Mononuclear cell (primary cell): ENCODE results near the gene LRIG2. TPM values are rescaled to one million over a fixed set of nuclear protein-coding genes. Genes with fewer than 3 reads are reported as not detected.
"Not testable (repeated sequence)": the region's sequence is repeated elsewhere in the genome, so short reads cannot be mapped to it uniquely, and the experiment has no call there.

Experiments
- H3K27me3 ChIP-seq: 2 replicates; pipeline ENCODE4 v1.6.0; 2011; ENCODE audit warnings: low read length, control low read depth; ENCODE audit not compliant: insufficient read depth
- H3K4me1 ChIP-seq: 2 replicates; pipeline ENCODE4 v1.5.1; 2011; ENCODE audit warnings: mild to moderate bottlenecking, low read length, control low read depth; ENCODE audit not compliant: insufficient read depth
- H3K4me3 ChIP-seq: 2 replicates; pipeline ENCODE4 v1.5.1; 2011; ENCODE audit warnings: mild to moderate bottlenecking, low read length, moderate library complexity
- H3K9me3 ChIP-seq: 2 replicates; pipeline ENCODE4 v1.5.1; 2011; ENCODE audit warnings: low read depth, mild to moderate bottlenecking, control low read depth, low read length
- total RNA-seq: library from RNA; depleted of rRNA; stranded (reverse); fragments of >200 nt; gene quantifications from one replicate; pipeline ENCODE4 v1.2.3, GENCODE V29; 2012

LRIG2 gene
- total RNA-seq, 1 donor: 14.3 TPM

DNA sequence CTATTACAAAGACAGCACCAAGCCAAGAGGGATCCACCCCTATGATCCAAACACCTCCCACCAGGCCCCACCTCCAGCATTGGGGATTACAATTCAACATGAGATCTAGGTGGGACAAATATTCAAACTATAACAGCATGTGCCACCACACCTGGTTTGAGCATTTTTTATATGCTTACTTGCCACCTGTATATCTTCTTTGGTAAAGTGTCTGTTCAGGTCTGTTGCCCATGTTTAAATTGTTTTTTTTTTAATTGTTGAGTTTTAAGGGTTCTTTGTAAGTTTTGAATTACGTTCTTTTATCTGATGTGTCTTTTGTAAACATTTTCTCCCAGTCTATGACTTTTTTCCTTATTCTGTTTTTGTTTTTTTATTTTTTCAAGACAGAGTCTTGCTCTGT, 83.4 kb downstream of the LRIG2 start:
- peaks cover 4% of the 10 kb centered on the region for H3K9me3 ChIP-seq
- no peaks in the 10 kb centered on the region for H3K4me1 ChIP-seq

DNA sequence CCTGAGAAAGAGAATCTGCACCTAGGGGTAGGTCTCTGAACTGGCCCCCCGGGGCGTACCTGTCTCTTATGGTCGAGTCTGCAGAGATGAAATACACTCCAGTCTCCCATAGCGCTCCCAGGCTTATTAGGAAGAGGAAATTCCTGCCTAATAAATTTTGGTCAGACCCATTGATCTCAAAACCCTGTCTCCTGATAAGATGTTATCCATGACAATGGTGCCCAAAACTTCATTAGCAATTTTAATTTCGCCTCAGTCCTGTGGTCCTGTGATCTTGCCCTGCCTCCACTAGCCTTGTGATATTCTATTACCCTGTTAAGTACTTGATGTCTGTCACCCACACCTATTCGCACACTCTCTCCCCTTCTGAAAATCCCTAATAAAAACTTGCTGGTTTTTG, 85.7 kb downstream of the LRIG2 start:
- H3K27me3 ChIP-seq, H3K9me3 ChIP-seq: not testable (repeated sequence)

More for the DNA sequence above, 83.4 kb downstream of the LRIG2 start:
- Histone ChIP-seq H3K4me3 (no peak overlapping the region), H3K27me3 (peaks cover 4% of the 10 kb centered on the region)

DNA sequence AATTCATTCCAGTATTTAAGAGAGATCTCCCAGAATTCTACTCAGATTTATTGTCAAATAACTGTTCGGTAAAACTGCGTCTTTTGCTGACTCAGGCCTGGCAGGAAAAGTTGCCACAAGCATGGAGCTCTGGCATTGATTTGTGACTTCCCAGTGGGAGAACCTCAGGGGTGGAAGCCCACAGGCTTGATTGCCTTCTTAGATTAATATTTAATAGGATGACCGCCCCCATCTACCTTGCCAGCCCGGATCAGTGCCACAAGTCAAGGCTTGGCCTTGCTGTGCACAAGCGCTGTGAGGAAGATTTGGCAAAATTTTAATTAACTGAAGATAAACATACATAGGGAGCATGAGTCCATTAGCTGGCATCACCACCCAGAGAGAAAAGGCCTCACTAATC, 93.5 kb downstream of the LRIG2 start:
- H3K4me3 ChIP-seq: no peak overlapping the region
- H3K27me3 ChIP-seq: no peaks in the 10 kb centered on the region
- no peaks in the 10 kb centered on the region for H3K9me3 ChIP-seq
- no peaks in the 10 kb centered on the region for H3K4me1 ChIP-seq

More for the DNA sequence above, 85.7 kb downstream of the LRIG2 start:
- H3K4me3 ChIP-seq, H3K4me1 ChIP-seq: not testable (repeated sequence)

DNA sequence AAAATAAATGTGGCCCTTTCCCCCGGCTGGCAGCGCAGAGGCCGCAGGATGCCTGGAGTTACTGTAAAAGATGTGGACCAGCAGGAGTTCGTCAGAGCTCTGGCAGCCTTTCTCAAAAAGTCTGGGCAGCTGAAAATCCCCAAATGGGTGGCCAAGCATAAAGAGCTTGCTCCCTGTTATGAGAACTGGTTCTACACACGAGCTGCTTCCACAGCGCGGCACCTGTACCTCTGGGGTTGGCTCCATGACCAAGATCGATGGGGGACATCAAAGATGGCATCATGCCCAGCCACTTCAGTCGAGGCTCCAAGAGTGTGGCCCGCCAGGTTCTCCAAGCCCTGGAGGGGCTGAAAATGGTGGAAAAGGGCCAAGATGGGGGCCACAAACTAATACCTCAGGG, 95.9 kb downstream of the LRIG2 start:
- Histone ChIP-seq H3K4me1 (no peaks in the 10 kb centered on the region), H3K9me3 (peaks cover 7% of the 10 kb centered on the region), H3K27me3 (no peaks in the 10 kb centered on the region), H3K4me3 (no peak overlapping the region)

DNA sequence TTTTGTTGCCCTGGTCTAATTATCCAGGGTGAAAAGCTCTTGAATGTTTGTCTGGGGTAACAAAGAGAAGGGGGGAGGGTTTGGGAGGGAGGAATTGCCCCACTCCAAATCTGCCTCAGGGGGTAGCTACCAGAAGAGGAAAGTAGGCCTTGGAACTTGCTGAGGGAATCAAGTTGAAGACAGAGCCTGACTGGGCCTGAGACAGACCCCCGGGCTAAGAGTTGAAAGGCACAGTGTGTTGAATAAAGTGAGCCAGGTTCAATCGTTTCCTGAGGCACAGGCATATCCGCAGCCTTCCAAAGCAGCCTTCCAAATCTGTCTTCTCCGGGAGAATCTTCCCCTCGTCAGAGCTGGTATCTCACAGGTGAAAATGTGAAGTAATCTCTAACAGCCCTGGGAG, 96.6 kb downstream of the LRIG2 start:
- no peak overlapping the region for H3K4me3 ChIP-seq
- no peaks in the 10 kb centered on the region for H3K4me1 ChIP-seq
- H3K27me3 ChIP-seq: no peaks in the 10 kb centered on the region
- peaks cover 7% of the 10 kb centered on the region for H3K9me3 ChIP-seq

DNA sequence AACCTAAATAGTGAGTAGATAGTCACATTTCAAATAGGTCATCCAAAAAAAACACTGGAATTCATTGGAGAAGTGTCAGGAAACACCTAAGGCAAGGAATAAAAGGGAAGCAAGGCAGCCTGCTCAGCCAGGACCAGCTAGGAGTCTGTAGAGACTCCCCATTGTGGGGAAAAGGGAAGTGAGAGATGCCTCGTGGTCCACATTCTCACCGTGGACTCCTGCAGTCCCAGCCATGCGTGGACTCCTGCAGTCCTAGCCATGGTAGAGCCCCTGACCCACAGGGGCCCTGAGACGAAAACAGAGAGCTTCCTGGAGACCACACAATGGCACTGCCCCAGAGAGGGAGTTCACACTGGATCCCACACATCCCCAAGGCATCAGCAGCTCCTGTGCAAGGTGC, 97.5 kb downstream of the LRIG2 start:
- Histone ChIP-seq H3K4me3 (no peak overlapping the region), H3K27me3 (no peaks in the 10 kb centered on the region), H3K4me1 (no peaks in the 10 kb centered on the region), H3K9me3 (peaks cover 7% of the 10 kb centered on the region)

DNA sequence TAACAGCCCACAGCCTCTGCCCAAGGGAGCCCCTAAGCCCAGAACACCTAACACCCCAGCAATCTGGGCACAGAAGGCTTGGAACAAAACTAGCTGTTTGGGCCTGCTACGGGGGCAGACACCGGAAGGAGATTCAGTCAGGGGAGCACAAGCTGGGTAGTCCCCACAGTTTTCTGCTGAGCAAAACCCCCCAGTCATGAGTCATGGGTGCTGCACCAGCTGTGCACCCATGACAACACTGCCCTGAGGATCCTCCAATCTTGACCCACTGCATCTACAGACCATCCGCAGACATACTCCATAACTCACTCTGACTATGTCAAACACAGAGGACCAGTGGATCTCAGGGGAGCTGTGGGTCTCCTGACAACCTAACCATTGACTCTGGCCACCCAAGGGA, 105.1 kb downstream of the LRIG2 start:
- Histone ChIP-seq H3K4me1 (no peaks in the 10 kb centered on the region), H3K4me3 (no peak overlapping the region), H3K27me3 (peaks cover 9% of the 10 kb centered on the region), H3K9me3 (no peaks in the 10 kb centered on the region)

DNA sequence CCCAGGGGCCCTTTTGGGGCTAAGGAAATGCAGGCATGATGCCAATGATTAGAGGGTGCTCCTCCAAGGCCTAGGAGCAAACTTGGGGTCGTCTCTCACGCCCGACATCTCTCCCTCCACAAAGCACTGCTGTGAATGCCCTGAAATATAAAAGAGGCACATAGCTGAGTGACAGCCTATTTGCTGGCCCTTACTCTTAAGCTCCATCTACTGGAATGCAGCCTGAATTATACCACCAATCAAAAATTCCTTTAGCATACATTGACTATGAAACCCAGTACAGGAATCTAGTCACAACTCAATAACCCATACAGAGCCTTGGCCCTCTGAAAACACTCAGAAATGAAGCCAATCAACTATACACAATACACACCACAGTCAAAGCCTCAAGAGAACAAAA, 105.5 kb downstream of the LRIG2 start:
- Histone ChIP-seq H3K27me3 (peaks cover 9% of the 10 kb centered on the region), H3K4me3 (no peak overlapping the region), H3K4me1 (no peaks in the 10 kb centered on the region), H3K9me3 (no peaks in the 10 kb centered on the region)

Other genes starting within 250 kb of the LRIG2 start
- gene SLC16A1, start 117.0 kb upstream of the LRIG2 start, total RNA-seq: 15.2 TPM